Activated CD4-positive, alpha-beta T cell treated with anti-CD3 and anti-CD28 coated beads, Interleukin-2, amount 50 U/mL, for 48 hours (primary cell): ENCODE measurements around the gene ZNF148.

Experiments
- DNase-seq, 2 experiments: peaks; one replicate each; pipeline ENCODE4 v3.0.0-alpha.2; 2020

Gene ZNF148

DNA sequence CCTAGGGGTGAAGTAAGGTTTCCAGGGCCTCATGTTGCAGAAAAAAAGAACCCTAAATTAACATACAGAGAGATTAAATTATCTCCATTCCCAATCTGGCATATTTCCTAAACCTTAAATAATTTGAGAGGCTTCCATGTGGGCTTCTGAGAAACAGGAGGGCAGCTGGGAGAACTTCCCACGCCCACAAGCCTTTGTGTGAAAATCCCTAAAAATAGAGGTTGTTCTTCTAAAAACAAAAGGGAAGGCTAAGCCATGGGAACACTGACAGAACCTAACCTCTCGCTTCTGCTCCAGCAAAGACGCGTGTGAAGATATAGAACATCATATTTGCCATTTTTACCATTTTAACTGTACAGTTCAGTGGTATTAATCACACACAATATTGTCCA, 161.8 kb downstream of the ZNF148 start:
- DNase-seq, result no peak

DNA sequence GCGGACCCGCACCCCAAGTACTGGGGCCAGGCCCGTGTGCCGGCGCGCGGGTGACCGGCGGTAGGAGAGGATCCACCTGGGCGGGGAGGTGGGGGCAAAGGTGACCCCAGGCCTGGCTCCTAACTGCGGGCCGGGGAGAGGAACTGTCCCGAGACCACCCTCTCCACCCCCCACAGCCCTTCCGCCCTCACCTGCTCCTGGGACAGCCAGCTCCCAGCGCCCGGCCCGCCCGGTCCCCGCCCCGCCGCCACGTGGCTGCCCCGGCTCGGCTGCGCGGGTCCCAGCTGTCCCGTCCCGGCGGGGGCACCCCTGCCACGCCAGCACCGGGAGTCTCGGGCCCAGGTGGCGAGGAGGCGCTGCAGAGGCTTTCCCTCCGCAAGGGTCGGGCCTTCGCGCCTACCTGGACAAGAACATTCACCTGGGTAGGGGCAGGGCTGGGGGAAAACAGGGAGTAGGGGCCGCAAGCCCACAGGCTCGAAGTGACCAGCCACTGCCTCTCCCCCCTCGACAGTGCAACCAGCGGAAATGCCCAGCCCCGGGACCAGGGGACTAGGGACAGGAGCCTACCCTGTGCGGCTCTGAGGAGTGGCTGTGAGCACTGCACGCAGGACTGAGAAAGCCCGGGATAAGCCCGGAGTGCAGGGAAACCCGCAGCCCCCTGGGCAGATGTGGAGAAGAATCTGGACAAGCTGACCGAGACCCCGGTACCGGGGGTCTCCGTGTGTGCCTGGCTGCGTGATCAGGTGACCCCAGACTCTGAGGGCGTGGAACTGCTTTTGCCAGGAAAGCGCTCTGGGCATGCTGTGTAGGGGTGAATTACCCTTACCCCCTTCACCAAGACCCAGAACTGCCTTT, 162.4 kb downstream of the ZNF148 start, which contains the start of gene SLC12A8:
Gene SLC12A8 (minus strand): TSS at position 240 of the 855 bp plus-strand sequence. CDS start 1,399 bp downstream, outside the sequence.
- DNase-seq, result no peak

DNA sequence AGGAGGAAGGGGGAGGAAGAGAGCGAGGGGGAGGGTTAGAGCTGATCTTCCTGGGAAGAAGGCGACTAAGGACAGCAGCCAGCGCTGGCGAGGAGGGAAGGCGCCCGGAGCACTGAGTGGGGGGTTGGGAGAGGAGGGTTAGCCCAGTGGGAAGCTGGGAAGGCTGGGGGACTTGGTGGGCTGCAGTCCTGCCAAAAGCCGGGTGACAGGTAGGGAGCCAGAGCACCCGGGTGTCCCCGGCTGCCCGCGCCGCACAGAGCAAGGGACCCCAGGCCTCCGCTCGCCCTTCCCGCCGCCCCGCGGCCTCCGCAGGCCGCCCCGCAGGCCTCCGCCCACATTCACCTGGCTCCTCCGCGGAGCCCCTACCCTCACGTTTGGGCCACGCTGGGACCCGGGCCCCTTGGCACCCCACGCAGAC, 163.0 kb downstream of the ZNF148 start:
- DNase-seq, result no peak

- DNase-seq, result no peak
These were observed 163.5 kb downstream of the ZNF148 start for GRCh38 chr3:125211523-125212090.

DNA sequence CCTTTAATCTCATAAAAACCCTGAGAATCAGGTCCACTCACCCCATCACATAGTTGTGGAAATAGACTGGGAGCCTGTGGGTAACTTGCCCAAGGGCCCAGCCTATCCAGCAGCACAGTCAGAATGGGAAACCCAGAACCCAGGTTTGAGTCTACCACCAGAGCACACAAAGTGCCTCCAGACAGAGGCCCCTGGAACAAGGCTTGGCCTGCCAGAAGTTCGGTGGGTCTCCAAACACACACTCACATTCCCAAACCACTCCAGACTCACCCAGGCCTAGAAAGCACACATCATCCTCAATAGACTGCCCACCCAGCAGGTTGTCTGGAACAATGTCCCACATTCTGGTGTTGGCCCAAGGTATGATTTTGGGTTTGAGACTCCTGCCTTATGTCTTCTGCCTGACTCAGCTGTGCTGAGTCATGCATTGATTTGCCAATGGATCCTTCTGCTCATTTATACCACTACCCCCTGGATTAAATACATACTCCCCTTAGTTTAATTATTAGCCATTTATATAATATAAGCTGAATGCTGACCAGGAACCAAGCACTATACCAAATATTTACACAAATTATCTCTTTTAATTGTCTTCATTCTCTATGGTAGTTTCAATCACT, 167.1 kb downstream of the ZNF148 start:
- DNase-seq, result no peak

- no peak for DNase-seq
These were observed 167.6 kb downstream of the ZNF148 start for GRCh38 chr3:125207507-125207906.

GRCh38 chr3:125206934-125207333, 168.2 kb downstream of the ZNF148 start:
- DNase-seq, result no peak

DNA sequence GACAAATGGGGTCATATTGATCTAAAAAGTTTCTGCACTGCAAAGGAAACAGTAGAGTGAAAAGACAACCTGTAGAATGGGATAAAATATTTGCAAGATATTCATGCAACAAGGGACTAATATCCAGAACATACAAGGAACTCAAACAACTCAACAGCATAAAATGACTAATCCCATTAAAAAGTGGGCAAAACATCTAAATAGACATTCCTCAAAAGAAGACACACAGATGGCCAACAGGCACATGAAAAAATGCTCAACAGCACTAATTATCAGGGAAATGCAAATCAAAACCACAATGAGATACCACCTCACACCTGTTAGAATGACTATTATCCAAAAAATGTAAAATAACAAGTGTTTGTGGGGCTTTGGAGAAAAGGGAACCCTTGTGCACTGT, 171.4 kb downstream of the ZNF148 start:
- no peak for DNase-seq

DNA sequence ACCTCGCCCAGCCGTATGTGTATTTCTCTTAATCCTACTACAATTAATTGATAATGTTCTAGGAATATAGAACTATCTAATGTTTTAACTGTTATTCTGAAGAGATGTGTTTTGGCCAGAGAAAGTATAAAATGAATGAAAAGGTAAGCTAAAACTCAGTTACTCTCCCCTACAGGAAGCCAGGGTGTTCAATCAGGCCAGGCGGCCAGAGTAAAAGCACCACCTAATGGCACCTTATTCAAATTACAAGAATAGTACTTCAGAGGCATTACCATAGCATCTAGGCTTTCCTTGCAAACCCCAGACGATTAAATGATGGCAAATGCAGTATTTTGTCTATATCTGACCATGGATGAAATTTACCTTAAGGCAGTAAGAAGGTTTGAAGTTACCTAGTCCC, 172.9 kb downstream of the ZNF148 start:
- no peak for DNase-seq

GRCh38 chr3:125200731-125201139, 174.4 kb downstream of the ZNF148 start:
- DNase-seq, result no peak

GRCh38 chr3:125194849-125195601, 180.1 kb downstream of the ZNF148 start:
- DNase-seq, result no peak

DNA sequence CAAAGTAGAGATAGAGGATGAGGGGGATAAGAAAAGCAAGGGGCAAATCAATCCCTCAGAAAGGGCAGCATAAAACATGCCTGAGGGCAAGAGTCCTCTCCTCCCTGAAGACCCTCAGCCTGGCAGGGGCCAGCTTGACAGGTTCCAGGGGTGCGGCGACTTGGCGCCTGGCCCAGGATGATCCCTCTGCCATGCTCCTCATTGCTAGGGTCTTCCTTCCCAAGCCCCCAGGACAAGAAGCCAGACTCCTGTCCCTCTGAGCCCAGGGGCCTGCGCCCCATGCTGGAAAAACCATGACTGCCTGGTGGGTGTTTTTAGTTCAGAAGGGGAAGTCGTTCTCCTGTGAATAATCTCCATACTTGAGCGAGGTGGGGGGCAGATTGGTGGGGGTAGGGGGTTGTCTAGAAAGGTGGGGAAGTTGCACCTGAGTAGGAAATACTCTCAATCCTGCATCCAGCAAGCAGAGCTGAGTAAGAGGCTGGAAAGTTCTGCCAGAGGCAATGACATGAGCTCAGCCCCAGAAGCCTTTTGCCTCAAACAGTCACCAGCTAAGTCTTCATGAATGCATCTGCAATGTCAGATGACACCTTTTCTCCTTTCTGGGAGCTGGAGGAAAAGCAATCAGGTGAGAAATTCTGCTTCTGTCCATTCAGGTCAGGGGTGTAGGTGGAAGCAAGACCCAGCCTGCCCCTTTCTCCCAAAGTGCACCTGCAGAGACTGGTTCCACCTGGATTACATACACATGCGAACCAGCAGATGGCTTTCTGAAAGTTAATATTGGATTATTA, 180.9 kb downstream of the ZNF148 start:
- no peak for DNase-seq

GRCh38 chr3:125192190-125193035, 182.7 kb downstream of the ZNF148 start:
- no peak for DNase-seq

- DNase-seq, result no peak
These were observed 183.4 kb downstream of the ZNF148 start for GRCh38 chr3:125191730-125192129.

GRCh38 chr3:125191256-125191655, 183.9 kb downstream of the ZNF148 start:
- no peak for DNase-seq

- DNase-seq, result no peak
These were observed 184.3 kb downstream of the ZNF148 start for GRCh38 chr3:125190786-125191185.

- DNase-seq, result no peak
These were observed 185.6 kb downstream of the ZNF148 start for GRCh38 chr3:125189378-125190165.

DNA sequence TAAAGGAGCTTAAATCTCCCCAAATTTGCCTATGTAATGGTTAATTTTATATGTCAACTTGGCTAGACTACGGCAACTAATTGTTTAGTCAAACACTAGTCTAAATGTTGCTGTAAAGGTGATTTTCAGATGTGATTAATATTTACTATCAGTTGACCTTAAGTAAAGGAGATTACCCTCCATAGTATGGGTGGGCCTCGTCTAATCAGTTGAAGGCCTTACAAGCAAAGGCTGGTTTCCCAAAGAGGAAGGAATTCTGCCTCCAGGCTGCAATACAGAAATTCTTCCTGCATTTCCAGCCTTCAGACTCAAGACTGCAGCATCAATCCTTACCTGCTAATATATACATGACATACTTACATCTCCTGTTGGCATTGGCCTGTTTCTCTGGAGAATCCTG, 186.2 kb downstream of the ZNF148 start:
- DNase-seq, result no peak

DNA sequence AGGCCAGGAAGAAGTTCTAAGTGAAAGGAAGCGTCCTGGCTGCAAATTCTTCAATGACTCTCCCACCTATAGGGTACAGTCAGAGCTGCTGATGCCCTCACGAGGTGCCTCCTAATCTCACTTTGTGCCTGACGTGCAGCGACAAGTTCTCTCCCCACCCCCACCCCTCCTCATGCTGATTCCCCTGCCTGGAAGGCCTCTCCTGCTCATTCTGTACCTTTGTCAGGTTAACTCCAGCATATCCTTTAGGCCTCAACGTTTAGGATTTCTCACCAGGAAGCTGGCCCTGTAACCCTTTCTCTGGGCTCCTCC, 187.6 kb downstream of the ZNF148 start:
- no peak for DNase-seq

GRCh38 chr3:125186800-125187598, 188.1 kb downstream of the ZNF148 start:
- no peak for DNase-seq
